Measurements from ENCODE around the gene MTMR10.

DNA sequence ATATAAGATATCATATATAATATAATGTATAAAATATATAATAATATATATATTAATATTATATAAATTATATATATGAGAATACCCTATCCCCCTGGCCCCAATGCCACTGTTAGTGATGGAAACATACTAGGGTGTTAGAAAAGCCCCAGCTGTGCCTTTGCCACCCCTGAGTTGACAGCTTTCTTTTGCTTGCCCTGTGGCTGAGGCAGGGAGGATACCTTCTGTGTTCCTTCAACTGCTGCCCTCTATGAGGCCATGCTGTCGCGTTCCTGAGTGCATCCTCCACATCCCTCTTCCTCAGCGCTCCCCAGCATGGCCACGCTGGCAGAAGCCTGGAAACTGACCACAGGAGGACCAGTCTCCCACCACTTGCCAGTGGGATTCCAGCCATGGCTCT, 61.4 kb downstream of the MTMR10 start:
- TF ChIP-seq GATA2 (IDR thresholded peaks at IDR 0.05; ENCODE audit: low read depth, low read length): no peak
- no peak for TF ChIP-seq GATA3 (IDR thresholded peaks at IDR 0.05; ENCODE audit: low read depth, low read length)
